OCI-LY7 (cell line): Measurements from ENCODE around the gene ANO3. TPM values are rescaled to one million over a fixed set of nuclear protein-coding genes. Genes with fewer than 3 reads are reported as not detected.

Experiments
- BruUV-seq: library from RNA; stranded (reverse); fragments of 400-500 nt; replicated peaks from 2 replicates; lab custom pipeline; 2021; lab: Mats Ljungman, UMichigan
- CTCF ChIA-PET: fragments of 300-600 bp; sonication (Branson Sonifier 250); formaldehyde crosslinking; loops from one replicate; lab custom pipeline; 2022; ENCODE audit warnings: antibody characterized with exemption; ENCODE audit not compliant: unreplicated experiment; lab: Charles Lee
- POLR2A ChIA-PET: fragments of 300-600 bp; sonication (Branson Sonifier 250); formaldehyde crosslinking; loops from one replicate; lab custom pipeline; 2022; ENCODE audit warnings: antibody characterized with exemption; lab: Charles Lee
- DNase-seq: peaks from one replicate; pipeline ENCODE4 v3.0.0-alpha.2; 2015; ENCODE audit warnings: low spot score
- H2AFZ ChIP-seq: fragments of 200-600 bp; sonication (generic), shearing (Covaris generic); 2 replicates; pipeline ENCODE4 v1.6.1; 2014; ENCODE audit warnings: mild to moderate bottlenecking, antibody characterized with exemption, low read length, moderate library complexity
- H3K27ac ChIP-seq: fragments of 200-600 bp; sonication (generic); 2 replicates; pipeline ENCODE4 v1.5.1; 2014; ENCODE audit warnings: mixed run types, low read depth, mild to moderate bottlenecking, moderate library complexity, low read length, inconsistent platforms; ENCODE audit not compliant: poor library complexity, severe bottlenecking
- H3K36me3 ChIP-seq: fragments of 200-600 bp; sonication (generic); 2 replicates; pipeline ENCODE4 v1.6.1; 2014; ENCODE audit warnings: mild to moderate bottlenecking, antibody characterized with exemption, low read length, moderate library complexity, mixed read lengths; ENCODE audit not compliant: insufficient read depth
- H3K4me1 ChIP-seq: fragments of 200-600 bp; sonication (generic); 2 replicates; pipeline ENCODE4 v1.5.1; 2014; ENCODE audit warnings: mild to moderate bottlenecking, low read length; ENCODE audit not compliant: insufficient read depth, poor library complexity, severe bottlenecking
- H3K4me2 ChIP-seq: fragments of 200-600 bp; sonication (generic); 2 replicates; pipeline ENCODE4 v1.6.1; 2014; ENCODE audit warnings: mild to moderate bottlenecking, low read length
- H3K4me3 ChIP-seq: fragments of 200-600 bp; sonication (generic); 2 replicates; pipeline ENCODE4 v1.5.1; 2014; ENCODE audit warnings: mild to moderate bottlenecking, low read depth, low read length; ENCODE audit not compliant: poor library complexity, severe bottlenecking
- H3K79me2 ChIP-seq: fragments of 200-600 bp; sonication (generic); 2 replicates; pipeline ENCODE4 v1.6.1; 2016; ENCODE audit warnings: low read depth, mild to moderate bottlenecking, low read length, moderate library complexity, mixed read lengths; ENCODE audit not compliant: insufficient read depth
- H3K9me2 ChIP-seq: fragments of 200-600 bp; sonication (generic); 2 replicates; pipeline ENCODE4 v1.6.1; 2016; ENCODE audit warnings: mild to moderate bottlenecking, low read length, mixed read lengths; ENCODE audit not compliant: insufficient read depth
- H3K9me3 ChIP-seq: fragments of 200-600 bp; sonication (generic); 2 replicates; pipeline ENCODE4 v1.6.1; 2014; ENCODE audit warnings: mild to moderate bottlenecking, mixed run types, low read length, mixed read lengths
- H4K20me1 ChIP-seq: fragments of 200-600 bp; sonication (generic); 2 replicates; pipeline ENCODE4 v1.6.1; 2014; ENCODE audit warnings: mild to moderate bottlenecking, antibody characterized with exemption, low read length, moderate library complexity, mixed read lengths; ENCODE audit not compliant: insufficient read depth
- EZH2phosphoT487 ChIP-seq: fragments of 200-600 bp; sonication (generic); IDR thresholded peaks from 2 replicates; pipeline ENCODE4 v1.6.1; 2018; ENCODE audit warnings: low read depth, borderline replicate concordance, mild to moderate bottlenecking, mixed run types, antibody characterized with exemption, low read length, moderate library complexity, mixed read lengths
- intact Hi-C: fragments of 100-400 bp; cut with micrococcal nuclease; formaldehyde crosslinking; loops from one replicate; pipeline ENCODE4 v1.10.0; 2022; ENCODE audit not compliant: unreplicated experiment
- total RNA-seq, 2 experiments: library from RNA; depleted of rRNA in 1 of 2; stranded (reverse); fragments of >200 nt in 1 of 2; shearing (Covaris generic) in 1 of 2; gene quantifications; 2 replicates each; pipeline ENCODE4 v1.2.3, GENCODE V29; 2014 to 2022
- TF ChIP-seq, protein P1 (sequence below): fragments of 200-600 bp; sonication (generic); conservative IDR thresholded peaks from 2 replicates; pipeline ENCODE4 v1.5.1; 2014; ENCODE audit warnings: mild to moderate bottlenecking, antibody characterized with exemption, low read length, moderate library complexity, mixed read lengths

The ANO3 gene
- total RNA-seq, 2 experiments from 2014 or later, result 0.03 TPM; not detected in 1

- Histone ChIP-seq H3K9me2 (no peaks in the 10 kb centered on the region), H2AFZ (no peak overlapping the region), H3K9me3 (no peaks in the 10 kb centered on the region), H3K4me3 (no peak overlapping the region), H3K4me1 (no peaks in the 10 kb centered on the region), H3K4me2 (no peak overlapping the region), H3K36me3 (no peaks in the 10 kb centered on the region), H3K27ac (no peak overlapping the region), H4K20me1 (no peaks in the 10 kb centered on the region), H3K79me2 (no peaks in the 10 kb centered on the region)
- DNase-seq, result no peak
- no peak for TF ChIP-seq EZH2phosphoT487
- TF ChIP-seq, protein P1, sequence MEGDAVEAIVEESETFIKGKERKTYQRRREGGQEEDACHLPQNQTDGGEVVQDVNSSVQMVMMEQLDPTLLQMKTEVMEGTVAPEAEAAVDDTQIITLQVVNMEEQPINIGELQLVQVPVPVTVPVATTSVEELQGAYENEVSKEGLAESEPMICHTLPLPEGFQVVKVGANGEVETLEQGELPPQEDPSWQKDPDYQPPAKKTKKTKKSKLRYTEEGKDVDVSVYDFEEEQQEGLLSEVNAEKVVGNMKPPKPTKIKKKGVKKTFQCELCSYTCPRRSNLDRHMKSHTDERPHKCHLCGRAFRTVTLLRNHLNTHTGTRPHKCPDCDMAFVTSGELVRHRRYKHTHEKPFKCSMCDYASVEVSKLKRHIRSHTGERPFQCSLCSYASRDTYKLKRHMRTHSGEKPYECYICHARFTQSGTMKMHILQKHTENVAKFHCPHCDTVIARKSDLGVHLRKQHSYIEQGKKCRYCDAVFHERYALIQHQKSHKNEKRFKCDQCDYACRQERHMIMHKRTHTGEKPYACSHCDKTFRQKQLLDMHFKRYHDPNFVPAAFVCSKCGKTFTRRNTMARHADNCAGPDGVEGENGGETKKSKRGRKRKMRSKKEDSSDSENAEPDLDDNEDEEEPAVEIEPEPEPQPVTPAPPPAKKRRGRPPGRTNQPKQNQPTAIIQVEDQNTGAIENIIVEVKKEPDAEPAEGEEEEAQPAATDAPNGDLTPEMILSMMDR, result no peak
- intact Hi-C loops, result loop anchor here (10.0 kb wide), 1 partner anchor 61 kb away; no protein-coding TSS in a partner anchor
- no TSS peak for BruUV-seq
- ChIA-PET CTCF (no interaction called here), POLR2A (interaction anchor here (0.6 kb wide), 1 partner anchor 86 kb away, joined by 8 read pairs; no protein-coding TSS in a partner anchor)
Observed at GRCh38 chr11:26473216-26474194, 141.6 kb downstream of the ANO3 start.

GRCh38 chr11:26474401-26474800 is 142.5 kb downstream of the ANO3 start:
- H4K20me1 ChIP-seq, result no peaks in the 10 kb centered on the region
- H3K36me3 ChIP-seq, result no peaks in the 10 kb centered on the region
- intact Hi-C loops, result loop anchor here (10.0 kb wide), 1 partner anchor 60 kb away; no protein-coding TSS in a partner anchor
- ChIA-PET CTCF (no interaction called here), POLR2A (no interaction called here)
- no peaks in the 10 kb centered on the region for H3K79me2 ChIP-seq
- no peaks in the 10 kb centered on the region for H3K9me3 ChIP-seq
- no peak overlapping the region for H2AFZ ChIP-seq
- H3K4me3 ChIP-seq, result no peak overlapping the region
- no peaks in the 10 kb centered on the region for H3K9me2 ChIP-seq
- no peak overlapping the region for H3K4me2 ChIP-seq
- TF ChIP-seq, protein P1, result no peak
- no peak for TF ChIP-seq EZH2phosphoT487
- H3K27ac ChIP-seq, result no peak overlapping the region
- BruUV-seq, result no TSS peak
- no peaks in the 10 kb centered on the region for H3K4me1 ChIP-seq
- DNase-seq, result no peak

DNA sequence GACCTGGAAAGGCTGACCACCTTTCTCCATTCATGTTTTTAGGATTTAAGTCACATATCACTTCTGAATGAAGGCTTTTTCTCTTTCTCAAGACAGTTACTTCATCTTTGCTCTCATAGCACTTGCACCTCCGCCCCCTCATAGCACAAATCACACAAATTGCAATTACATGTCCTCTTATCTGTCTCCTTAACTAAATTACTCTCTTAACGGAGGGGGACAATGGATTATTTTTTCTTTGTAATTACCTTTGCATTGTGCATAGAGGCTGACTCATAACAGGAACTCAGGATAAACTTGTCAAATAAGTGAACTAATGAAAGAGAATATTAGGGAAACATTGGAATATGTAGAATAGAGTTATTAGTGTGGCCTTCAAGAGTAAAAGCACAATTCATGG is 145.5 kb downstream of the ANO3 start:
- H3K4me3 ChIP-seq, result no peak overlapping the region
- no peak for DNase-seq
- H2AFZ ChIP-seq, result no peak overlapping the region
- H3K4me2 ChIP-seq, result no peak overlapping the region
- intact Hi-C loops, result loop anchor here (10.0 kb wide), 1 partner anchor 57 kb away; no protein-coding TSS in a partner anchor
- H3K4me1 ChIP-seq, result no peaks in the 10 kb centered on the region
- H4K20me1 ChIP-seq, result no peaks in the 10 kb centered on the region
- POLR2A ChIA-PET, result no interaction called here
- H3K27ac ChIP-seq, result no peak overlapping the region
- TF ChIP-seq EZH2phosphoT487, result no peak
- TF ChIP-seq, protein P1, result no peak
- BruUV-seq, result no TSS peak
- H3K9me2 ChIP-seq, result no peaks in the 10 kb centered on the region
- CTCF ChIA-PET, result no interaction called here
- no peaks in the 10 kb centered on the region for H3K36me3 ChIP-seq
- H3K9me3 ChIP-seq, result no peaks in the 10 kb centered on the region
- no peaks in the 10 kb centered on the region for H3K79me2 ChIP-seq
